Panc1 (cell line): ENCODE measurements around the gene CHERP.

Experiments used
- POLR2AphosphoS5 ChIP-seq: IDR thresholded peaks from 2 replicates; pipeline ENCODE4 v1.6.1; 2012; ENCODE audit warnings: mild to moderate bottlenecking, low read depth, low read length, moderate library complexity
- TF ChIP-seq, protein P1 (sequence below): fragments of 450-650 bp; IDR thresholded peaks from 2 replicates; pipeline ENCODE4 v1.5.1; 2017; ENCODE audit warnings: mild to moderate bottlenecking
- TF ChIP-seq, protein P2 (sequence below), 2 experiments: IDR thresholded peaks; 2 replicates each; pipeline ENCODE4 v1.6.1; 2011 to 2012; ENCODE audit warnings: low read depth in 2 of 2, control low read depth in 1 of 2, low read length in 1 of 2, mild to moderate bottlenecking in 1 of 2, moderate library complexity in 1 of 2; ENCODE audit not compliant: insufficient read depth in 1 of 2

DNA sequence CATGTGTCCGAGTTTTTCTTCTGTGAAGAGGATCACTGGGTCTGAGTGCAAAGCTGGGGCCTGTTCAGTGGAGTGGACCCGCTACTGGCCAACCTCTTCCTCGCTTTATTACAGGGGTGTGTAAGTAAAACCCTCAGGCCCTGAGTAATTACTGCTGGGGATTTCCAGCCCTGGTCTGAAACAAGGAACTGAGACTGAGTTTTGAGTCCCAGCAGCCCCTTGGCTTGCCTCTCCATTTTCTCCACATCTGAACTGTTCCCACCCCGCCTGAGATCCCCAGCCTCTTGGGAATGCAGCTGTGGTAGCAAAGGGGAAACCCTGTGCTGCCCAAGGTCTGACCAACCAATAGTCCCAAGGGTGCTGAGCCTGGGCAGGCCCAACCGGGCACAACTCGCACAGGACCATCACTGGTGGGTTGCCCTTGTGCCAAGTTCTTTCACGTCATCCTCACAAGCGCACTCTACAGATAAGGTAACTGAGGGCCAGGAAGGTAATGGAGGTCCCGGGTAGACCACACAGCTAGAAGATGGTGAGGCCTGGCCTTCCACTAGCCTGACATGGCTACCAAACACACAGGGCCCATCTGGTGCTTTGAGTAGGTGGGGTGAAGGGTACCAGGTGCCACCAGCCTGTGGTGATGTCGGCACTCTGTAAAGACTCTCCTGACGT lies 43.7 kb upstream of the CHERP start:
- TF ChIP-seq, protein P1, sequence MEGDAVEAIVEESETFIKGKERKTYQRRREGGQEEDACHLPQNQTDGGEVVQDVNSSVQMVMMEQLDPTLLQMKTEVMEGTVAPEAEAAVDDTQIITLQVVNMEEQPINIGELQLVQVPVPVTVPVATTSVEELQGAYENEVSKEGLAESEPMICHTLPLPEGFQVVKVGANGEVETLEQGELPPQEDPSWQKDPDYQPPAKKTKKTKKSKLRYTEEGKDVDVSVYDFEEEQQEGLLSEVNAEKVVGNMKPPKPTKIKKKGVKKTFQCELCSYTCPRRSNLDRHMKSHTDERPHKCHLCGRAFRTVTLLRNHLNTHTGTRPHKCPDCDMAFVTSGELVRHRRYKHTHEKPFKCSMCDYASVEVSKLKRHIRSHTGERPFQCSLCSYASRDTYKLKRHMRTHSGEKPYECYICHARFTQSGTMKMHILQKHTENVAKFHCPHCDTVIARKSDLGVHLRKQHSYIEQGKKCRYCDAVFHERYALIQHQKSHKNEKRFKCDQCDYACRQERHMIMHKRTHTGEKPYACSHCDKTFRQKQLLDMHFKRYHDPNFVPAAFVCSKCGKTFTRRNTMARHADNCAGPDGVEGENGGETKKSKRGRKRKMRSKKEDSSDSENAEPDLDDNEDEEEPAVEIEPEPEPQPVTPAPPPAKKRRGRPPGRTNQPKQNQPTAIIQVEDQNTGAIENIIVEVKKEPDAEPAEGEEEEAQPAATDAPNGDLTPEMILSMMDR, result no peak
- TF ChIP-seq, protein P2, sequence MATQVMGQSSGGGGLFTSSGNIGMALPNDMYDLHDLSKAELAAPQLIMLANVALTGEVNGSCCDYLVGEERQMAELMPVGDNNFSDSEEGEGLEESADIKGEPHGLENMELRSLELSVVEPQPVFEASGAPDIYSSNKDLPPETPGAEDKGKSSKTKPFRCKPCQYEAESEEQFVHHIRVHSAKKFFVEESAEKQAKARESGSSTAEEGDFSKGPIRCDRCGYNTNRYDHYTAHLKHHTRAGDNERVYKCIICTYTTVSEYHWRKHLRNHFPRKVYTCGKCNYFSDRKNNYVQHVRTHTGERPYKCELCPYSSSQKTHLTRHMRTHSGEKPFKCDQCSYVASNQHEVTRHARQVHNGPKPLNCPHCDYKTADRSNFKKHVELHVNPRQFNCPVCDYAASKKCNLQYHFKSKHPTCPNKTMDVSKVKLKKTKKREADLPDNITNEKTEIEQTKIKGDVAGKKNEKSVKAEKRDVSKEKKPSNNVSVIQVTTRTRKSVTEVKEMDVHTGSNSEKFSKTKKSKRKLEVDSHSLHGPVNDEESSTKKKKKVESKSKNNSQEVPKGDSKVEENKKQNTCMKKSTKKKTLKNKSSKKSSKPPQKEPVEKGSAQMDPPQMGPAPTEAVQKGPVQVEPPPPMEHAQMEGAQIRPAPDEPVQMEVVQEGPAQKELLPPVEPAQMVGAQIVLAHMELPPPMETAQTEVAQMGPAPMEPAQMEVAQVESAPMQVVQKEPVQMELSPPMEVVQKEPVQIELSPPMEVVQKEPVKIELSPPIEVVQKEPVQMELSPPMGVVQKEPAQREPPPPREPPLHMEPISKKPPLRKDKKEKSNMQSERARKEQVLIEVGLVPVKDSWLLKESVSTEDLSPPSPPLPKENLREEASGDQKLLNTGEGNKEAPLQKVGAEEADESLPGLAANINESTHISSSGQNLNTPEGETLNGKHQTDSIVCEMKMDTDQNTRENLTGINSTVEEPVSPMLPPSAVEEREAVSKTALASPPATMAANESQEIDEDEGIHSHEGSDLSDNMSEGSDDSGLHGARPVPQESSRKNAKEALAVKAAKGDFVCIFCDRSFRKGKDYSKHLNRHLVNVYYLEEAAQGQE (IDR thresholded peaks at IDR 0.05; ENCODE audit: insufficient read depth in 1 of 2, low read depth in 2 of 2, low read length in 1 of 2), result no peak
- TF ChIP-seq POLR2AphosphoS5, result no peak
